HG02610 (cell line): ENCODE measurements around the gene PREX1.
A peak's percentile ranks its signal among the peaks of the same experiment; 100 is the strongest.

Source experiments
- ATAC-seq: cut with Tn5 transposase; IDR thresholded peaks from one replicate; pipeline ENCODE4 v1.9.1; 2021; ENCODE audit warnings: mild to moderate bottlenecking, moderate library complexity; ENCODE audit not compliant: unreplicated experiment

The PREX1 gene

DNA sequence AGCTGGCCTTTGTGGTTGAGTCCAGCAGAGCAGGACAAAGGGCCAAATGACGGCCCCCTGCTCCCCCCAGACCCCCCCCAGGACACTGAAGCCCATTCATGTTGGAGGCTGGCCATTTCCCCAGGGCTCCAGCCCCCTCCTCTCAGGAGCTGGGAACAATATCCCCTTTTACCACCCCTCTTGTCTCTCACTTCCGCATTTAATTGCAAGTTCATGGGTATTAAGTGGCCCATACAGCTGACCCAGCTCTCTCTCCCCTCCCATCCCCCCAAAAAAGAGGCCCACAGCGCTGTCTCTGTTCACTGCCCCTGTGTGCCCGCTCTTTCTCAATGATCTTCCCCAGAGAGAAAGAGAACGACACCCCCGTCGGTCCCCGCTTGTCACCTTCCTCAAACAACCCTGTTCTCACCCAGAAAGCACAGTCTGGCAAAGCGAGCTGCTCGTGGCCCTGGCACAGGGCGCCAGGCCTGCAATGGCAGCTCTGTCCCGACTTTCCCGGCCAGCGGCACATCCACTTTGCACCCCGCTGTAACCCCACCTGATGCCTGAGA is 30.4 kb downstream of the PREX1 start:
- ATAC-seq, result no peak

DNA sequence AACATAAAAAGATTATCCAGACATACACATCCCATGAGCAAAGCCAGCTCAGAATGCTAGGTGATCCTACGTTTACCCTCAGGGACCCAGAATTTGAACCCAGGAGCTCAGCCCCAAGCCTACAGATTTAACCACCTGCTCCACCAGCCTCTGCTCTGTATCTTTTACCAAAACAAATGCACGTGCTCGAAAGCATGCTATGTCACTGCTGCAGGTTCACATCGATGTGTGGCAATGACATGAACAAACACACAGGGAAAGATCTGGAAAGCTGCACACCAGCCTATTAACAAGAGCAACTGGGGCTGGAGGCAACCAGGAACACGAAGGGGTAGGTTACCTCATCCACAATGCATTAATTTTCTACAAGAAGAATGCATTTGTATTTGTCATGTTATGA is 32.1 kb downstream of the PREX1 start:
- ATAC-seq, result no peak

DNA sequence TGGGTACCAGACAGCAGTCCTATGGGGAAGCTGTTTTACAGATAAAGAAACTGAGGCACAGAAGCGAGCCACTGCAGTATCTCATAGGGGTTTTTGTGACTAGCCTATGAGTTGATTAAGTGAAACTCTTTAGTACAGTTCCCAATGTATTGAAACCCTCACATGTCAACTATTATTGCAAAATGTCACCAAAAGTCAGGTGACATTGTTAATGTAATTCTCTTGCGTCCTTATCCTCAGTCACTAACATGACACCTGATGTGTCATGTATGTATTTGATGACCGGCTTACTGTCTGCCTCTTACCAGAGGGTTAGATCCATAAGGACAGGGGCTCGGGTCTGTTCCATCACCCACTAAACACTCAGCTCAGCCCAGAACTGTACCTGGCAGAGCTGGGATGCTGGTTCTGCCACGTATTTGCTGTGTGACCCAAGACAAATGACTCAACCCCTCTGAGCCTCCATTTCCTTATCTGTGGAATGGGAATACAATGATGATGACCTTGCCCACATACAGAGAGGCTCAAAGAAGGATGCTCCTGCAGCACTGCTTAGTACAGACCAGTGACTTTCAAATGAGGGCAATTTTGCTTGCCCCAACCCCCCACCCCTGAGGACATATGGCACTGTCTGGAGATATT is 32.9 kb downstream of the PREX1 start:
- ATAC-seq, result no peak

- no peak for ATAC-seq
Measured at GRCh38 chr20:48794360-48794759, 33.4 kb downstream of the PREX1 start.

GRCh38 chr20:48793776-48794175 is 34.0 kb downstream of the PREX1 start:
- no peak for ATAC-seq

- ATAC-seq, result no peak
Measured at GRCh38 chr20:48791666-48792071, 36.1 kb downstream of the PREX1 start.

- no peak for ATAC-seq
Measured at GRCh38 chr20:48791014-48791413, 36.8 kb downstream of the PREX1 start.

DNA sequence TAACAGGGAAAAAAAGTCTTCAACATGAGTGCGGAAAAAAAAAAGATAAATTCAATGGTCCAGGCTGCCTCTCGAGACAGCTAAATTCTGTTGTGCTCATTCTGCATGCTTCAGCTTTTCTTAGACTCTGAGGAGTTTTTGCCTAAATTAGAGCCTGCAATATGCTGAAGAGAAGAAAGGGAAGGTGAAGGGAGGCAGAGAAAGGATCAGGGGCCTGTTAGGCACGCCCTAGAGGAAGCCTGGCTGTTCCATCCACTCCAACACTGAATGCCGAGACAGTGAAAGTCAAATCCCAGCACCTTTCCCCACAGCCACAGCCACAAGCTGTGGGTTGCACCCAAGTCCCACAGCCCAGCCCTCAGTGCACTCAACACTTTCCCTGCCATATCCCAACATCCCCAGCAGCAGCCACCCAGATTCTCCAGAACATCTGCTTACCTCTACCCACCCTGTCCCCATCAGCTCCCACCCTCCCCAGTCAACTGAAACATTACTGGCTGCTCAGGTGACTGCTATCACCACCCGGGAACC is 37.3 kb downstream of the PREX1 start:
- ATAC-seq, result no peak

DNA sequence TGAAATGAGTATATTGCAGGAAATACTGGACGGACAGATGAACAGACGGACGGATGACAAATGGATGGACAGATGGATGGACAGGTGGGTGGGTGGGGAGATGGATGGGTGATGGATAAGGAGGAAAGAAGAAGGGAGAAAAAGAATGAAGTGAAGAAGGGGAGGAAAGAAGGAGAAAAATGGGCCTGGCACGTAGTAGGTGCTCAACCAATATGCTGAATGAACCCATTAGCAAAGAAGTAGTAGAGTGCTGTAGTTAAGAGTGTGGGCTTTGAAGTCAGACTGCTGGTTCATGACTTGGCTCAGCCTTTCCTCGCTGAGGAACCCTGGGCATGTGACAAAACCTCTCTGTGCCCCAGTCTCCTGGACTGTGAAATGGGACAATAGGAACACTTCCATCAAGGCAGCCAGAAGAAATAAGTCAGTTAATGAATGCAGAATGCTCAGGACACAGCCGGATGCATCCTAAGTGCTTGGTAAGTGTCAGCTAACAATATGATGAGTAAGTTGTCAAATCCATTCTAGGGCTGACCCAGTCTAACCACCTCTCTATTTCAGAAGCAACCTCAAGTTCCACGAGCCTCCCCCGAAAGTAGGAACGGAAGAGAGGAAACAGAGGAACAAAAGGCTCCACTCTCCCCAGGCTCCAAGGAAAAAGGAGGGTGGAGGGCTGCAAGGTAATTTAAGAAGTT is 37.9 kb downstream of the PREX1 start:
- no peak for ATAC-seq

GRCh38 chr20:48789185-48789668 is 38.6 kb downstream of the PREX1 start:
- ATAC-seq, result peak; percentile 30

GRCh38 chr20:48788486-48789072 is 39.2 kb downstream of the PREX1 start:
- peak; percentile 31 for ATAC-seq

DNA sequence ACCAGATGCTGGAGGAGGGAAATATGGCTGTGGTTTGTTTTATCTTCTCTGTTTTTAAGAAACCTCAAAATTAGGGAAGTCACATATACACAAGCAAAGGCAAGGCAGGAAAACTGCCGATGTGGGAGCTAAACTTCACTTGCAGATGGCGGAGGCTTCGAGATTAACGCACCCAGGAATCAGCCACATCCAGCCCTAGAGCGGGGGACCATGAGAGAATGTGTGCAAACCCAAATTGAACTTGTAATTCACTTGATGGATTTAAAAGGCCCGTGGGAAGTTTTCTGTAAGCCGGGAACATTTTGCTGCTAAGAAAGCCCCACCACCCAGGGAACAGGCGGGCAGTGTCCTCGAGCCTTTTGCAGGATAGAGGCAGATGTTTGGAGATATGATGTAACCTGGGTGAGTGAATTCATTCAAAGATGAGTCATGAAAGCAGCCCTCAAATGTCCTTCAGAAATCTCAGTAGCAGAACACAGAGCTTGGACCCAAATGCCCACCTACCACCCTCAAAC is 39.9 kb downstream of the PREX1 start:
- ATAC-seq, result peak; percentile 29

DNA sequence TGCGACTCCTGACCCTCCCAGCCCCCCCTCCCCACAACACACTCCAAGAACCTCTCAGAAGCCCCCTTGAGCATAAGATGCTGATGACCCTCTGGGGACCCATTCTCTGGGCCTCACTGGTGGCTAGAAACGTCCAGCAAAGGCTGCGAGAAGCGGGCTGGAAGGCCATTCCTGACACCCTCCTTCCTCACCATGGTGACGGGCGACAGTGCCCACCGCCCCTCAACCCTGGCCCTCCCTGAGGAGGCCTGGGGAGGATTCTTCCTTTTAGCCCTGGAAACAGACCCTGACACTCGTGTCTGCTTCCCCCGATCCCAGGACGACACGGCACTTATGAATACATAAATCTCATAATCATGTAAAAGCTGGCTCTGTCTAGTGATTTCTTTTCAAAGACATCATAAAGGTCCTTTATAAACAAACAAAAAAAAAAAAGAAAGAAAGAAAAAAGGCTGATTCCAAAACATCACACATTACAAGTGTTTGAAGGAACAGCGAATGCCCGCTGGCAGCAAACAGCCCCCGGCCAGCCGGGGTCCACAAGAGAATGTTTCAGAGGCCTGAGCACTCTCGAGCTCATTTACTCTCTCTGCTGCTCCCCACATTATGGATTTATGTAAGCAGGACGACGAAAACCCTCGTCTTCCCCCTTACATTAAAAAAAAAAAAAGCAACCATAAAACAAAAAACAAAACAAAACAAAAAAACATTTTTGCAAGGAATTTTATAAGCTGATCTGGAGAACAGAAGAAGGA is 40.7 kb downstream of the PREX1 start:
- ATAC-seq, result no peak

- ATAC-seq, result no peak
Measured at GRCh38 chr20:48785801-48786200, 42.0 kb downstream of the PREX1 start.

DNA sequence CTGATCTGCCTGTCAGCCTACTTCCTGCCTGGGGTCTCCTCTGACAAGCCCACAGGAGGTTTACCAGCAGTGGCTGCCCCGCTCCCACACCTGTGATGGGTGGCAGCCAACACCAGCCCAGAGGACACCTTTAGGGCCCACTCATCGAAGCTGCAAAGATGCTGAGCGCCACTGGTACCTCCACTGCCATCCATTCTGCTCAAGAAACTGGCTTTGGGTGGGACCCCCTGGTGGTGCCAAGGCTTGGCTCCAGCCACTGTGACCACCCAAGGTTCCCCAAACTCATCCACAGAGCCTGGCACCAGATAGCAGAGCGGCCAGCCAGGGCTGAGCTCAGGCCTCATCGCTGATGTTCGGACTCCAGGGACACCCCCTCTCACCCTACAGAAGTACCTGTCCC is 42.5 kb downstream of the PREX1 start:
- ATAC-seq, result no peak

DNA sequence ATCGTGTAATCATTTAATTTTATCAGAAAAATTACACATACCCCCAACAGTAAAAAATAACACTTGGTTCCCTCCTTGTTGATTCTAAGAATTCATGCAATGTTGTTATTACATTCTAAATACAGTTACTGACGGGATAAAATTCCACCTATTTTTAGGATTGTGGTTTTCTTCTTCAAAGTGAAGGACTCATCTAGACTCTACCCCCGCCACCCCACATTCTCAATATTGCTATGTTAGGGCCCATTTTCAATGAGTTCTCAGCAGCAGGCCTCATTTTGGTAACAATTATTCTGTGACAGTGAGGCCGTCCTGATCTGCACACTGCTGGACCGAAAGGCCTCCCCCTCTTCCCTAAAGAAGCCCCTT is 43.5 kb downstream of the PREX1 start:
- ATAC-seq, result no peak

GRCh38 chr20:48783533-48784272 is 44.1 kb downstream of the PREX1 start:
- ATAC-seq, result peak; percentile 33

DNA sequence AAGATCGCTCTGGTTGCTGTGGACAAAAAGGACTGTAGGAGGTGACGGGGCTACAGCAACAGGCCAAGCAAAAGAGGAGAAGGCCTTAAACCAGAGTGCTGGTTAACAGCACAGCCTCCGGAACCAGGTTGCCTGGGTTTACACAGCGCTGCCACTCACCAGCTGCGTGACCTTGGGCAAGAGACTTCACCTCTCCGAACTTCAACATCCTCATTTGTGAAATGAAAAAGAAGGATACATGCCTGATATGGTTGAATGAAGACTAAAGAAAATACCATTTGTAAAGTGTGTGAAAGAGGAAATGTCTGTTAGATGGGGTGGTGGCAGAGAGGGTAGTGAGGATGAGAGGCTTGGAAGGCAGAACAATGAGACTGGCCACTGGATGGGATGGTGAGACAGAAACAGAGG is 44.9 kb downstream of the PREX1 start:
- ATAC-seq, result no peak

- no peak for ATAC-seq
Measured at GRCh38 chr20:48782053-48782452, 45.7 kb downstream of the PREX1 start.

DNA sequence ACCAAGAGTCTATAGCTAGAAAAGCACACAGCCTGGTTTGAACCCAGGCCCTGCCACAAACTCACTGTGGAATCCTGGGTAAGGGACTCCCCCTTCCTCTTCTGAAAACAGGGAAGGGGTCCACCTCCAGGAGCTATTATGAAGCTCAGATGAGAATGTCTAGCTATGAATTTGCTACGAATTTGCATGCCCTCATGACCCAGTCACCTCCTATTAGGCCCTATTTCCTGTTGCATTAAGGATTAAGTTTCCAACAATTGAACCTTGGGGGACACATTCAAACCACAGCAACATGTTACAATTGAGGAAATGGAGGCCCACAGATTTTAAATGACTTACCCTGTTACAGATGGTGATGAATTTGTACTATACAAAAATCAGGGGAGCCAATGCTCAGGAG is 46.2 kb downstream of the PREX1 start:
- no peak for ATAC-seq
